Astrocyte (in vitro differentiated cells and primary cell): ENCODE results near the gene CAVIN2.

Experiments
- EZH2 ChIP-seq: IDR thresholded peaks from 2 replicates; pipeline ENCODE4 v1.6.1; 2012; ENCODE audit warnings: mild to moderate bottlenecking, low read length, inconsistent platforms; ENCODE audit not compliant: insufficient read depth
- TF ChIP-seq, protein P1 (sequence below): IDR thresholded peaks from 2 replicates; pipeline ENCODE4 v1.5.1; 2011; ENCODE audit warnings: low read depth, mild to moderate bottlenecking, inconsistent platforms, low read length, moderate library complexity; ENCODE audit not compliant: insufficient read depth

DNA sequence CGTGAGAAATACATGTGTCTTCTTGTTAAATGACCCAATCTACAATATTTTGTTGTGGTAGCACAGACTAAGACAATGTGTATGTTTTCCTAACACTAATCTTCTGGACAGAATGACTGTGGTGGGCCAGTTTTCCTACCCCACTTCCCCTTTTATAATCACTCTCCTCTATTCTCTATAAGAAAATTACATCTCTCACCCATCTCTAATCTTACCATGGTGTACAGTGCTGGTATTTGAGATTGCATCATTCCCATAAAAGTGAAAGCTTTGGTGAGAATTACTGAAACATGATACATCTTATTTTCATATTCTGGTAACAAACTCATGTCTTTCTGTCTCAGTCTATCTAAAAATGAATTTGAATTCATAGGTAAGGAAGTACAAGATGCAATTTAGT, 40.5 kb downstream of the CAVIN2 start:
- TF ChIP-seq, protein P1, sequence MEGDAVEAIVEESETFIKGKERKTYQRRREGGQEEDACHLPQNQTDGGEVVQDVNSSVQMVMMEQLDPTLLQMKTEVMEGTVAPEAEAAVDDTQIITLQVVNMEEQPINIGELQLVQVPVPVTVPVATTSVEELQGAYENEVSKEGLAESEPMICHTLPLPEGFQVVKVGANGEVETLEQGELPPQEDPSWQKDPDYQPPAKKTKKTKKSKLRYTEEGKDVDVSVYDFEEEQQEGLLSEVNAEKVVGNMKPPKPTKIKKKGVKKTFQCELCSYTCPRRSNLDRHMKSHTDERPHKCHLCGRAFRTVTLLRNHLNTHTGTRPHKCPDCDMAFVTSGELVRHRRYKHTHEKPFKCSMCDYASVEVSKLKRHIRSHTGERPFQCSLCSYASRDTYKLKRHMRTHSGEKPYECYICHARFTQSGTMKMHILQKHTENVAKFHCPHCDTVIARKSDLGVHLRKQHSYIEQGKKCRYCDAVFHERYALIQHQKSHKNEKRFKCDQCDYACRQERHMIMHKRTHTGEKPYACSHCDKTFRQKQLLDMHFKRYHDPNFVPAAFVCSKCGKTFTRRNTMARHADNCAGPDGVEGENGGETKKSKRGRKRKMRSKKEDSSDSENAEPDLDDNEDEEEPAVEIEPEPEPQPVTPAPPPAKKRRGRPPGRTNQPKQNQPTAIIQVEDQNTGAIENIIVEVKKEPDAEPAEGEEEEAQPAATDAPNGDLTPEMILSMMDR = no peak
- no peak for TF ChIP-seq EZH2
